IMR-90 (cell line): ENCODE measurements around the gene NTSR2. TPM values are rescaled to one million over a fixed set of nuclear protein-coding genes. Genes with fewer than 3 reads are reported as not detected.

ENCODE experiments used
- ATAC-seq: fragments of 200-7000 bp; cut with Tn5 transposase; 2 replicates; pipeline ENCODE4 v1.9.1; 2020; ENCODE audit warnings: low read depth, mild to moderate bottlenecking, moderate library complexity
- BruUV-seq: library from RNA; stranded (reverse); fragments of 400-500 nt; replicated peaks from 2 replicates; lab custom pipeline; 2021; lab: Mats Ljungman, UMichigan
- CTCF ChIA-PET: fragments of 300-600 bp; formaldehyde crosslinking; extraction: SDS; loops from one replicate; lab custom pipeline; 2021; ENCODE audit warnings: antibody characterized with exemption; lab: Yijun Ruan, JAX
- POLR2A ChIA-PET: fragments of 300-600 bp; sonication (Branson Sonifier 250); formaldehyde crosslinking; loops from one replicate; lab custom pipeline; 2022; ENCODE audit warnings: antibody characterized with exemption; ENCODE audit not compliant: unreplicated experiment; lab: Charles Lee
- DNase-seq: peaks from one replicate; pipeline ENCODE4 v3.0.0; 2013
- H2AFZ ChIP-seq: replicated peaks from 2 replicates; pipeline ENCODE3; 2013; ENCODE audit warnings: low read length, mild to moderate bottlenecking; ENCODE audit not compliant: poor library complexity
- H2AK5ac ChIP-seq: 2 replicates; pipeline ENCODE4 v1.6.1; 2013; ENCODE audit warnings: low read depth, low read length, inconsistent platforms
- H2AK9ac ChIP-seq: replicated peaks from 2 replicates; pipeline ENCODE3; 2013; ENCODE audit warnings: mild to moderate bottlenecking, low read depth, low read length, moderate library complexity; ENCODE audit not compliant: poor library complexity
- H2BK120ac ChIP-seq: 2 replicates; pipeline ENCODE4 v1.6.1; 2013; ENCODE audit warnings: low read depth, low read length, inconsistent platforms
- H2BK15ac ChIP-seq: 3 replicates; pipeline ENCODE4 v1.6.1; 2013; ENCODE audit warnings: low read depth, low read length, inconsistent platforms
- H2BK20ac ChIP-seq: 2 replicates; pipeline ENCODE4 v1.6.1; 2013; ENCODE audit warnings: low read depth, mild to moderate bottlenecking, inconsistent platforms, low read length, moderate library complexity
- H2BK5ac ChIP-seq: 2 replicates; pipeline ENCODE4 v1.6.1; 2013; ENCODE audit warnings: mild to moderate bottlenecking, low read depth, low read length, inconsistent platforms; ENCODE audit not compliant: poor library complexity, severe bottlenecking
- H3K14ac ChIP-seq: replicated peaks from 2 replicates; pipeline ENCODE4 v1.6.1; 2013; ENCODE audit warnings: low read depth, low read length, inconsistent platforms
- H3K18ac ChIP-seq: 2 replicates; pipeline ENCODE4 v1.6.1; 2013; ENCODE audit warnings: low read depth, low read length, control low read depth
- H3K23ac ChIP-seq: 2 replicates; pipeline ENCODE4 v1.6.1; 2013; ENCODE audit warnings: low read depth, low read length, inconsistent platforms
- H3K27ac ChIP-seq: 2 replicates; pipeline ENCODE4 v1.5.1; 2013; ENCODE audit warnings: mild to moderate bottlenecking, control low read depth, low read length; ENCODE audit not compliant: insufficient read depth
- H3K27me3 ChIP-seq: 2 replicates; pipeline ENCODE4 v1.6.1; 2013; ENCODE audit warnings: low read length; ENCODE audit not compliant: control insufficient read depth, insufficient read depth
- H3K36me3 ChIP-seq: 2 replicates; pipeline ENCODE4 v1.6.1; 2013; ENCODE audit warnings: low read length, mixed read lengths; ENCODE audit not compliant: control insufficient read depth, insufficient read depth
- H3K4ac ChIP-seq: 2 replicates; pipeline ENCODE4 v1.6.1; 2013; ENCODE audit warnings: low read depth, low read length, inconsistent platforms
- H3K4me1 ChIP-seq: 2 replicates; pipeline ENCODE4 v1.6.1; 2013; ENCODE audit warnings: low read length, mixed read lengths; ENCODE audit not compliant: control insufficient read depth, insufficient read depth
- H3K4me2 ChIP-seq: 2 replicates; pipeline ENCODE4 v1.6.1; 2013; ENCODE audit warnings: low read depth, mild to moderate bottlenecking, control low read depth, low read length, moderate library complexity
- H3K4me3 ChIP-seq: 2 replicates; pipeline ENCODE4 v1.5.1; 2013; ENCODE audit warnings: low read depth, mild to moderate bottlenecking, control low read depth, low read length, moderate library complexity; ENCODE audit not compliant: insufficient read depth
- H3K56ac ChIP-seq: 2 replicates; pipeline ENCODE4 v1.6.1; 2013; ENCODE audit warnings: low read length, inconsistent platforms; ENCODE audit not compliant: insufficient read depth; ENCODE audit errors: extremely low read depth
- H3K79me1 ChIP-seq, 2 experiments: 2 replicates each; pipeline ENCODE4 v1.6.1; 2013; ENCODE audit warnings: low read length in 2 of 2, inconsistent platforms in 1 of 2, low read depth in 1 of 2
- H3K9ac ChIP-seq: 2 replicates; pipeline ENCODE4 v1.6.1; 2013; ENCODE audit warnings: low read depth, low read length, control low read depth
- H3K9me1 ChIP-seq: 2 replicates; pipeline ENCODE4 v1.6.1; 2013; ENCODE audit warnings: low read length, inconsistent platforms; ENCODE audit not compliant: insufficient read depth
- H3K9me3 ChIP-seq: 2 replicates; pipeline ENCODE4 v1.6.1; 2013; ENCODE audit warnings: low read length; ENCODE audit not compliant: control insufficient read depth, insufficient read depth
- H4K20me1 ChIP-seq: 2 replicates; pipeline ENCODE4 v1.6.1; 2013; ENCODE audit warnings: low read length, inconsistent platforms; ENCODE audit not compliant: insufficient read depth
- H4K5ac ChIP-seq: 2 replicates; pipeline ENCODE4 v1.6.1; 2013; ENCODE audit warnings: mild to moderate bottlenecking, low read depth, low read length, control low read depth
- H4K8ac ChIP-seq, 2 experiments: 2 replicates each; pipeline ENCODE4 v1.6.1; 2013; ENCODE audit warnings: low read depth in 2 of 2, low read length in 2 of 2, control low read depth in 1 of 2, inconsistent platforms in 1 of 2
- H4K91ac ChIP-seq: 2 replicates; pipeline ENCODE4 v1.6.1; 2013; ENCODE audit warnings: low read depth, low read length, inconsistent platforms; ENCODE audit not compliant: insufficient read depth
- CHD1 ChIP-seq: IDR thresholded peaks from 2 replicates; pipeline ENCODE4 v1.6.1; 2012; ENCODE audit warnings: low read depth, low read length, improper control_type of control experiment
- ELK1 ChIP-seq: fragments of 150-350 bp; IDR thresholded peaks from 2 replicates; pipeline ENCODE4 v1.6.1; 2016; ENCODE audit warnings: low read depth, mild to moderate bottlenecking, low read length, moderate library complexity, borderline replicate concordance
- SMC3 ChIP-seq: fragments of 150-350 bp; IDR thresholded peaks from 2 replicates; pipeline ENCODE4 v1.6.1; 2016; ENCODE audit warnings: low read depth, mild to moderate bottlenecking, antibody characterized with exemption, low read length, moderate library complexity
- WGBS, 2 experiments: methylation state at CpG; one replicate each; pipeline versions ENCODE4 v1.1.5 to v1.1.7; 2013; ENCODE audit warnings: missing lambda C conversion rate in 2 of 2; ENCODE audit not compliant: insufficient read length in 1 of 2; ENCODE audit errors: extremely low coverage in 2 of 2; 5-methylcytosine and 5-hydroxymethylcytosine counted together
- dilution Hi-C: fragments of 300-500 bp; cut with HindIII; formaldehyde crosslinking; loops from one replicate; pipeline ENCODE4 v1.14.3; 2018; ENCODE audit warnings: low sequenced_read_pairs; ENCODE audit not compliant: unreplicated experiment
- in situ Hi-C: fragments of 300-500 bp; cut with MboI; formaldehyde crosslinking; loops from 3 replicates; pipeline ENCODE4 v1.14.3; 2019; ENCODE audit warnings: low sequenced_read_pairs, inconsistent platforms, mixed read lengths
- intact Hi-C: fragments of 100-400 bp; cut with micrococcal nuclease; formaldehyde crosslinking; loops from 2 replicates; pipeline ENCODE4 v1.10.0; 2022
- polyA plus RNA-seq, 3 experiments: library from polyadenylated mRNA; depleted of rRNA; stranded (reverse); fragments of >200 nt; gene quantifications; 2 replicates each; pipeline ENCODE4 v1.2.3, GENCODE V29; 2012; ENCODE audit warnings: low replicate concordance in 1 of 3
- total RNA-seq: library from RNA; depleted of rRNA; stranded (reverse); fragments of >200 nt; gene quantifications from 2 replicates; pipeline ENCODE4 v1.2.3, GENCODE V29; 2012

The NTSR2 gene
- total and polyA plus RNA-seq, 2 of the 4 experiments (the other 2 are of a cell fraction), result not detected

- 86% methylated on average over 11 of the region's 19 CpGs; no CpG with 5 or more reads in 1 of the 2 experiments for WGBS, 2 experiments
- BruUV-seq, result no TSS peak
Measured at GRCh38 chr2:11616851-11617415, 53.1 kb downstream of the NTSR2 start.

More at GRCh38 chr2:11616851-11617415, 53.1 kb downstream of the NTSR2 start:
- H2AK5ac ChIP-seq, result no peak overlapping the region
- H3K79me1 ChIP-seq, result no peaks in the 10 kb centered on the region
- H2AFZ ChIP-seq, result no peak overlapping the region
- H3K4me1 ChIP-seq, result peaks cover 3% of the 10 kb centered on the region; the same call in 1 of the 2 replicates
- H3K9me3 ChIP-seq, result no peaks in the 10 kb centered on the region
- no peak overlapping the region for H3K4me2 ChIP-seq
- dilution Hi-C loops (no loop called here), in situ Hi-C loops (no loop called here), intact Hi-C loops (no loop called here)
- H2BK15ac ChIP-seq, result no peak overlapping the region
- H3K4ac ChIP-seq, result no peak overlapping the region
- no peaks in the 10 kb centered on the region for H4K20me1 ChIP-seq
- no peak for DNase-seq
- no peak overlapping the region for H3K14ac ChIP-seq
- no peak overlapping the region for H3K27ac ChIP-seq
- H3K36me3 ChIP-seq, result no peaks in the 10 kb centered on the region
- no peak overlapping the region for H4K8ac ChIP-seq
- no peak overlapping the region for H3K4me3 ChIP-seq
- no peak overlapping the region for H3K18ac ChIP-seq
- no peak for ATAC-seq
- peaks cover 28% of the 10 kb centered on the region for H3K27me3 ChIP-seq
- TF ChIP-seq SMC3, result no peak
- no peak for TF ChIP-seq ELK1
- no peak for TF ChIP-seq CHD1
- no peak overlapping the region for H3K23ac ChIP-seq
- CTCF ChIA-PET, result no interaction called here
- no peak overlapping the region for H3K9ac ChIP-seq
- no peak overlapping the region for H2AK9ac ChIP-seq
- H2BK120ac ChIP-seq, result no peak overlapping the region
- H3K56ac ChIP-seq, result no peak overlapping the region
- H2BK20ac ChIP-seq, result no peak overlapping the region
- POLR2A ChIA-PET, result no interaction called here
- no peak overlapping the region for H4K5ac ChIP-seq
- no peak overlapping the region for H2BK5ac ChIP-seq
- no peaks in the 10 kb centered on the region for H3K9me1 ChIP-seq
- H4K91ac ChIP-seq, result no peak overlapping the region
